H1 (cell line): ENCODE data around the gene NSF. TPM values are rescaled to one million over a fixed set of nuclear protein-coding genes. Genes with fewer than 3 reads are reported as not detected.
"Not testable (repeated sequence)": the region's sequence is repeated elsewhere in the genome, so short reads cannot be mapped to it uniquely, and the experiment has no call there.

Experiments used
- CTCF ChIA-PET: fragments of 300-600 bp; sonication (Branson Sonifier 250); formaldehyde crosslinking; loops from one replicate; lab custom pipeline; 2021; ENCODE audit not compliant: partially characterized antibody; lab: Charles Lee
- POLR2A ChIA-PET: fragments of 300-600 bp; sonication (Branson Sonifier 250); formaldehyde crosslinking; loops from one replicate; lab custom pipeline; 2021; ENCODE audit warnings: inconsistent platforms; ENCODE audit not compliant: partially characterized antibody; lab: Charles Lee
- DNase-seq, 2 experiments: peaks; one replicate each; pipeline versions ENCODE4 v3.0.0 to v3.0.0-alpha.2; 2010 to 2022; ENCODE audit warnings: low spot score in 2 of 2, low read depth in 1 of 2, mixed read lengths in 1 of 2
- FAIRE-seq: peaks from 2 replicates; lab custom pipeline; 2011; peaks lifted over from hg19 to GRCh38; lab: Jason Lieb, UNC
- H2AFZ ChIP-seq: 2 replicates; pipeline ENCODE4 v1.8.1; 2012; ENCODE audit warnings: low read length, inconsistent platforms
- H2AK5ac ChIP-seq: 2 replicates; pipeline ENCODE4 v1.6.1; 2013; ENCODE audit warnings: low read depth, low read length
- H2BK120ac ChIP-seq: replicated peaks from 2 replicates; pipeline ENCODE3; 2013; ENCODE audit warnings: low read depth, low read length, inconsistent platforms
- H2BK12ac ChIP-seq: 2 replicates; pipeline ENCODE4 v1.6.1; 2013; ENCODE audit warnings: low read depth, low read length
- H2BK15ac ChIP-seq: 2 replicates; pipeline ENCODE4 v1.6.1; 2013; ENCODE audit warnings: low read length
- H2BK20ac ChIP-seq: 2 replicates; pipeline ENCODE4 v1.6.1; 2013; ENCODE audit warnings: low read length
- H2BK5ac ChIP-seq: 2 replicates; pipeline ENCODE4 v1.6.1; 2013; ENCODE audit warnings: low read depth, low read length
- H3K14ac ChIP-seq: 2 replicates; pipeline ENCODE4 v1.6.1; 2013; ENCODE audit warnings: inconsistent platforms; ENCODE audit not compliant: insufficient read length
- H3K18ac ChIP-seq: 2 replicates; pipeline ENCODE4 v1.6.1; 2013; ENCODE audit warnings: low read length; ENCODE audit errors: extremely low read depth
- H3K23ac ChIP-seq: 2 replicates; pipeline ENCODE4 v1.6.1; 2013; ENCODE audit warnings: inconsistent platforms; ENCODE audit not compliant: insufficient read length
- H3K23me2 ChIP-seq: 2 replicates; pipeline ENCODE4 v1.6.1; 2013; ENCODE audit warnings: low read depth, low read length
- H3K27ac ChIP-seq: 2 replicates; pipeline ENCODE4 v1.6.1; 2011; ENCODE audit warnings: low read depth, low read length, inconsistent platforms
- H3K27me3 ChIP-seq, 4 experiments: replicated peaks in 1 of 4; 1 replicate in 1 of 4; 2 replicates in 3 of 4; pipeline versions ENCODE4 v1.6.1 to v1.8.1; 2011 to 2013; ENCODE audit warnings: low read length in 3 of 4, mild to moderate bottlenecking in 3 of 4, inconsistent platforms in 2 of 4, mixed read lengths in 2 of 4, moderate library complexity in 1 of 4; ENCODE audit not compliant: control insufficient read depth in 3 of 4, insufficient read depth in 3 of 4; ENCODE audit errors: extremely low read depth in 1 of 4
- H3K36me3 ChIP-seq, 4 experiments: 2 replicates each; pipeline versions ENCODE4 v1.6.1 to v1.8.1; 2011 to 2013; ENCODE audit warnings: mild to moderate bottlenecking in 4 of 4, low read length in 3 of 4, moderate library complexity in 2 of 4, control low read depth in 1 of 4, inconsistent platforms in 1 of 4; ENCODE audit not compliant: insufficient read depth in 4 of 4, control insufficient read depth in 2 of 4
- H3K4ac ChIP-seq: replicated peaks from 2 replicates; pipeline ENCODE3; 2013; ENCODE audit warnings: low read length, low read depth, mixed read lengths, inconsistent platforms; ENCODE audit not compliant: insufficient read length
- H3K4me1 ChIP-seq, 4 experiments: replicated peaks in 1 of 4; 1 replicate in 1 of 4; 2 replicates in 3 of 4; pipeline versions ENCODE4 v1.6.1 to v1.8.1; 2011 to 2013; ENCODE audit warnings: low read length in 3 of 4, inconsistent platforms in 2 of 4, mixed read lengths in 1 of 4; ENCODE audit not compliant: insufficient read depth in 4 of 4, control insufficient read depth in 3 of 4
- H3K4me2 ChIP-seq, 2 experiments: 2 replicates each; pipeline versions ENCODE4 v1.6.1 to v1.8.1; 2011 to 2013; ENCODE audit warnings: low read depth in 2 of 2, low read length in 2 of 2, control low read depth in 1 of 2, inconsistent platforms in 1 of 2, mild to moderate bottlenecking in 1 of 2; ENCODE audit not compliant: insufficient read depth in 1 of 2
- H3K4me3 ChIP-seq, 4 experiments: fragments of 200-600, 300-600 bp in 1 of 4; sonication (generic), shearing (Covaris generic), sonication (Bioruptor Twin) in 1 of 4; 2 replicates each; pipeline versions ENCODE4 v1.5.1 to v1.8.1; 2011 to 2016; ENCODE audit warnings: low read length in 4 of 4, low read depth in 3 of 4, control low read depth in 2 of 4, inconsistent platforms in 2 of 4, mild to moderate bottlenecking in 2 of 4, mixed read lengths in 1 of 4, moderate library complexity in 1 of 4; ENCODE audit not compliant: insufficient read depth in 2 of 4; ENCODE audit errors: extremely low read depth in 1 of 4
- H3K56ac ChIP-seq: replicated peaks from 2 replicates; pipeline ENCODE3; 2013; ENCODE audit warnings: low read depth, mild to moderate bottlenecking, mixed read lengths, low read length, inconsistent platforms; ENCODE audit not compliant: insufficient read length
- H3K79me1 ChIP-seq: 2 replicates; pipeline ENCODE4 v1.6.1; 2013; ENCODE audit warnings: low read depth, low read length, control low read depth
- H3K79me2 ChIP-seq, 2 experiments: 2 replicates each; pipeline versions ENCODE4 v1.6.1 to v1.8.1; 2012 to 2013; ENCODE audit warnings: low read length in 2 of 2, mild to moderate bottlenecking in 2 of 2, inconsistent platforms in 1 of 2; ENCODE audit not compliant: insufficient read depth in 2 of 2, control insufficient read depth in 1 of 2
- H3K9ac ChIP-seq, 4 experiments: replicated peaks in 1 of 4; 1 replicate in 1 of 4; 2 replicates in 3 of 4; pipeline versions ENCODE4 v1.6.1 to v1.8.1; 2011 to 2013; ENCODE audit warnings: low read depth in 3 of 4, low read length in 3 of 4, control low read depth in 2 of 4, mild to moderate bottlenecking in 2 of 4, moderate library complexity in 2 of 4, inconsistent platforms in 1 of 4; ENCODE audit errors: extremely low read depth in 1 of 4
- H3K9me3 ChIP-seq, 2 experiments: 2 replicates each; pipeline versions ENCODE4 v1.6.1 to v1.8.1; 2012 to 2013; ENCODE audit warnings: mild to moderate bottlenecking in 2 of 2, moderate library complexity in 2 of 2, control low read depth in 1 of 2, inconsistent platforms in 1 of 2, low read depth in 1 of 2, low read length in 1 of 2, mixed read lengths in 1 of 2; ENCODE audit not compliant: insufficient read depth in 2 of 2
- H4K20me1 ChIP-seq, 2 experiments: replicated peaks in 1 of 2; 2 replicates each; pipeline versions ENCODE3 to v1.8.1; 2011 to 2013; ENCODE audit warnings: inconsistent platforms in 2 of 2, low read length in 2 of 2, mild to moderate bottlenecking in 1 of 2; ENCODE audit not compliant: insufficient read depth in 2 of 2, control insufficient read depth in 1 of 2
- H4K5ac ChIP-seq: 2 replicates; pipeline ENCODE4 v1.6.1; 2013; ENCODE audit warnings: low read length, low read depth, mixed read lengths, inconsistent platforms; ENCODE audit not compliant: insufficient read length
- H4K8ac ChIP-seq: 2 replicates; pipeline ENCODE4 v1.8.0; 2013; ENCODE audit warnings: mild to moderate bottlenecking, moderate library complexity, low read length, inconsistent platforms; ENCODE audit not compliant: insufficient read depth; ENCODE audit errors: extremely low read depth
- H4K91ac ChIP-seq: replicated peaks from 2 replicates; pipeline ENCODE3; 2013; ENCODE audit warnings: low read length, mixed read lengths, inconsistent platforms; ENCODE audit not compliant: insufficient read length
- WGBS, 2 experiments: shearing (Covaris generic) in 1 of 2; methylation state at CpG; one replicate each; pipeline versions ENCODE4 v1.1.6 to v1.1.7; 2013 to 2015; ENCODE audit warnings: low lambda C conversion rate in 2 of 2, mixed read lengths in 2 of 2, inconsistent platforms in 1 of 2, low coverage in 1 of 2, missing lambda C conversion rate in 1 of 2; ENCODE audit not compliant: insufficient replicate concordance in 2 of 2, insufficient coverage in 1 of 2, insufficient read length in 1 of 2; ENCODE audit errors: extremely low coverage in 1 of 2, missing lambda C conversion rate in 1 of 2; 5-methylcytosine and 5-hydroxymethylcytosine counted together
- polyA plus RNA-seq, 7 experiments: library from polyadenylated mRNA; depleted of rRNA in 3 of 7; stranded (reverse) in 5 of 7; unstranded in 2 of 7; fragments of >200 nt in 5 of 7; fragments of 200-250 nt in 2 of 7; gene quantifications; 1 replicate in 5 of 7; 2 replicates in 1 of 7; 4 replicates in 1 of 7; pipeline versions ENCODE4 v1.2.1 to v1.2.3, GENCODE V29; 2011 to 2013; ENCODE audit warnings: missing spikeins in 2 of 7, mixed read lengths in 2 of 7
- total RNA-seq: library from RNA; stranded (reverse); fragmentation: NEBNext Ultra II Directional; extraction: Animal tissue kit (Norgen Biotek cat#: 25700); gene quantifications from 2 replicates; pipeline ENCODE4 v1.2.1, GENCODE V29; 2021

Gene NSF
- total and polyA plus RNA-seq, 2 of the 8 experiments (the other 6 are each of a cell fraction or from before 2014, with no cell fraction given), result 13.0 to 27.7 TPM

- not testable (repeated sequence) for H3K23me2 ChIP-seq, FAIRE-seq
Observed at GRCh38 chr17:46600767-46601166, 10.3 kb downstream of the NSF start.

GRCh38 chr17:46603125-46603524 is 12.7 kb downstream of the NSF start:
- FAIRE-seq, H3K79me2 ChIP-seq, H3K9ac ChIP-seq, H3K79me1 ChIP-seq, H4K5ac ChIP-seq, H3K14ac ChIP-seq, H3K4me1 ChIP-seq, H2BK5ac ChIP-seq, H3K56ac ChIP-seq, H3K4me3 ChIP-seq, H4K91ac ChIP-seq, H3K4ac ChIP-seq, CTCF ChIA-PET, H3K23ac ChIP-seq, H4K20me1 ChIP-seq, H3K23me2 ChIP-seq, H2BK15ac ChIP-seq, H3K27me3 ChIP-seq, H2BK20ac ChIP-seq, H2BK12ac ChIP-seq, POLR2A ChIA-PET, H3K36me3 ChIP-seq, DNase-seq, H2AK5ac ChIP-seq, H3K4me2 ChIP-seq, H2BK120ac ChIP-seq, H3K18ac ChIP-seq, H2AFZ ChIP-seq, H4K8ac ChIP-seq, H3K27ac ChIP-seq, H3K9me3 ChIP-seq: not testable (repeated sequence)

More at GRCh38 chr17:46600767-46601166, 10.3 kb downstream of the NSF start:
- H2BK120ac ChIP-seq, H2BK20ac ChIP-seq, H3K23ac ChIP-seq, H3K18ac ChIP-seq, H2AFZ ChIP-seq, H3K27ac ChIP-seq, H2BK15ac ChIP-seq, DNase-seq, H2AK5ac ChIP-seq, H4K8ac ChIP-seq, H3K9ac ChIP-seq, H3K4me2 ChIP-seq, H3K79me2 ChIP-seq, H3K27me3 ChIP-seq, H3K9me3 ChIP-seq, H3K4ac ChIP-seq, H3K56ac ChIP-seq, H2BK12ac ChIP-seq, H3K36me3 ChIP-seq, H4K20me1 ChIP-seq, H3K79me1 ChIP-seq, CTCF ChIA-PET, H3K14ac ChIP-seq, POLR2A ChIA-PET, H4K5ac ChIP-seq, H4K91ac ChIP-seq, H3K4me3 ChIP-seq, H2BK5ac ChIP-seq, H3K4me1 ChIP-seq: not testable (repeated sequence)
- no CpG with 5 or more reads among the region's 3 CpGs for WGBS, 2 experiments
